ENCODE results near the gene SLC34A3.

SLC34A3 gene

DNA sequence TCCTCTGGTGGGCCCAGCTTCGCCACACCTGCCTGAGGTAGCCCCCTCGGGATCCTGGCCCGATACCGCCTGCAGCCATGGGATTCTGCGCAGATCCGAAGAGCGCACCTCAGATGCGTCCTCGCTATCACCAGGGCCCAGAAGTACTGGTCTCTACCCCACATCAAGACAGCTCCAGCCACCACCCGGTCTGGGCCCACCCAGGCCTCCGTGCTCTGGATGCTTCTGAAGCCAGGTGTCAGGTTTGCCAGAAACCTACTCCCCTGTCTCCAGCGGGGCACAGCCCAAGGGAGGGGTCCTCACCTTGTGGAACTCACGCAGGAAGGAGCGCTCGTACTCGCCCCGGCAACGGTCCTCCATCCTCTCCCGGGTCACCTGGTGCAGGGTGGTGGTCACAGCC lies 44.8 kb upstream of the SLC34A3 start:
- no CpG with 5 or more reads among the region's 19 CpGs for WGBS (ENCODE audit: extremely low coverage, insufficient coverage, low lambda C conversion rate)
- no peak overlapping the region for H2BK120ac ChIP-seq (ENCODE audit: low read depth, low read length)
- H3K4ac ChIP-seq (ENCODE audit: low read depth, low read length), result no peak overlapping the region
- H3K9ac ChIP-seq (ENCODE audit: low read length), result no peak overlapping the region
- H3K18ac ChIP-seq (ENCODE audit: low read length), result no peak overlapping the region
- H3K27ac ChIP-seq (ENCODE audit: low read depth, low read length), result no peak overlapping the region
- no peak overlapping the region for H3K23ac ChIP-seq (ENCODE audit: low read length)
- no peak overlapping the region for H4K8ac ChIP-seq (ENCODE audit: low read depth, low read length)
- no peak overlapping the region for H3K4me2 ChIP-seq (ENCODE audit: low read length)
- peaks cover 3% of the 10 kb centered on the region for H3K4me1 ChIP-seq (ENCODE audit: control insufficient read depth, low read depth, low read length)
- no peak overlapping the region for H2BK5ac ChIP-seq (ENCODE audit: low read length)
- no peak overlapping the region for H2AK5ac ChIP-seq (ENCODE audit: low read length)
- H3K27me3 ChIP-seq (ENCODE audit: insufficient read depth, low read length, poor library complexity), result no peaks in the 10 kb centered on the region
- H4K5ac ChIP-seq (ENCODE audit: low read length), result no peak overlapping the region
- H3K79me2 ChIP-seq (ENCODE audit: control insufficient read depth, insufficient read depth, low read length), result peaks cover 16% of the 10 kb centered on the region
- no peak overlapping the region for H3K4me3 ChIP-seq (ENCODE audit: low read length)
- H3K56ac ChIP-seq (ENCODE audit: low read length), result no peak overlapping the region
- H3K79me1 ChIP-seq (ENCODE audit: low read length), result peaks cover 19% of the 10 kb centered on the region
- no peak for DNase-seq
- no peak overlapping the region for H2BK15ac ChIP-seq (replicated peaks; ENCODE audit: low read depth)
- no peaks in the 10 kb centered on the region for H3K36me3 ChIP-seq (ENCODE audit: control insufficient read depth, insufficient read depth, low read length)

DNA sequence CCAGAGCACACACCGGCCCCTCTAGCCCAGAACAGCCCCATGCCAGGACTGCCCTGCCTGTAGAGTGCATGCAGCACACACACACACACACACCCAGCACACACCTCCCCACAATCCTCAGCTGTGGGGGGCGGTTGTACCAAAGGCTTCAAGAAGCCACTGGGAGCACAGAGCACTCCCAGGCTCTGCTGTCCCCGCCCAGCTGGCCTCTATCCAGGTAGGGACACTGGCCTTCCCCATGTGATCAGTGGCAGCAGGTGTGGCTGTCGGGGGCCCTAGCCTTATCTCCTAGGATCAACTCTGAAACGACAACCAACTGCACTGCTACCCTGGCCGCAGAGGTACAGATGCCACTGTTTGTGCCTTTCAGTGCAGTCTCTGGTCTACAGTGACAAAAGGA lies 44.3 kb upstream of the SLC34A3 start:
- Histone ChIP-seq H3K4me2 (ENCODE audit: low read length) (no peak overlapping the region), H2BK120ac (ENCODE audit: low read depth, low read length) (no peak overlapping the region), H4K5ac (ENCODE audit: low read length) (no peak overlapping the region), H3K4me1 (ENCODE audit: control insufficient read depth, low read depth, low read length) (peaks cover 3% of the 10 kb centered on the region), H3K27ac (ENCODE audit: low read depth, low read length) (no peak overlapping the region), H2BK15ac (replicated peaks; ENCODE audit: low read depth) (no peak overlapping the region), H3K79me2 (ENCODE audit: control insufficient read depth, insufficient read depth, low read length) (peaks cover 16% of the 10 kb centered on the region), H3K79me1 (ENCODE audit: low read length) (peaks cover 19% of the 10 kb centered on the region), H3K23ac (ENCODE audit: low read length) (no peak overlapping the region), H3K9ac (ENCODE audit: low read length) (no peak overlapping the region), H3K27me3 (ENCODE audit: insufficient read depth, low read length, poor library complexity) (no peaks in the 10 kb centered on the region), H3K36me3 (ENCODE audit: control insufficient read depth, insufficient read depth, low read length) (no peaks in the 10 kb centered on the region), H3K4ac (ENCODE audit: low read depth, low read length) (no peak overlapping the region), H3K4me3 (ENCODE audit: low read length) (no peak overlapping the region), H3K56ac (ENCODE audit: low read length) (no peak overlapping the region), H4K8ac (ENCODE audit: low read depth, low read length) (no peak overlapping the region), H2AK5ac (ENCODE audit: low read length) (no peak overlapping the region), H2BK5ac (ENCODE audit: low read length) (no peak overlapping the region), H3K18ac (ENCODE audit: low read length) (no peak overlapping the region)
- DNase-seq, result no peak
- WGBS (ENCODE audit: extremely low coverage, insufficient coverage, low lambda C conversion rate), result no CpG with 5 or more reads among the region's 6 CpGs

GRCh38 chr9:137187386-137187785 lies 43.3 kb upstream of the SLC34A3 start:
- Histone ChIP-seq H2BK120ac (ENCODE audit: low read depth, low read length) (no peak overlapping the region), H3K23ac (ENCODE audit: low read length) (no peak overlapping the region), H2AK5ac (ENCODE audit: low read length) (no peak overlapping the region), H3K4ac (ENCODE audit: low read depth, low read length) (no peak overlapping the region), H3K4me1 (ENCODE audit: control insufficient read depth, low read depth, low read length) (peaks cover 3% of the 10 kb centered on the region), H2BK15ac (replicated peaks; ENCODE audit: low read depth) (no peak overlapping the region), H3K79me1 (ENCODE audit: low read length) (peaks cover 19% of the 10 kb centered on the region), H4K8ac (ENCODE audit: low read depth, low read length) (no peak overlapping the region), H3K56ac (ENCODE audit: low read length) (no peak overlapping the region), H4K5ac (ENCODE audit: low read length) (no peak overlapping the region), H3K79me2 (ENCODE audit: control insufficient read depth, insufficient read depth, low read length) (peaks cover 16% of the 10 kb centered on the region), H3K9ac (ENCODE audit: low read length) (peak overlapping the region; percentile 81), H3K18ac (ENCODE audit: low read length) (no peak overlapping the region), H3K27ac (ENCODE audit: low read depth, low read length) (no peak overlapping the region), H3K4me3 (ENCODE audit: low read length) (no peak overlapping the region), H2BK5ac (ENCODE audit: low read length) (no peak overlapping the region), H3K36me3 (ENCODE audit: control insufficient read depth, insufficient read depth, low read length) (no peaks in the 10 kb centered on the region), H3K4me2 (ENCODE audit: low read length) (peak overlapping the region; percentile 68), H3K27me3 (ENCODE audit: insufficient read depth, low read length, poor library complexity) (no peaks in the 10 kb centered on the region)
- no peak for DNase-seq
- no CpG with 5 or more reads among the region's 15 CpGs for WGBS (ENCODE audit: extremely low coverage, insufficient coverage, low lambda C conversion rate)

GRCh38 chr9:137188086-137188489 lies 42.6 kb upstream of the SLC34A3 start:
- Histone ChIP-seq H3K27me3 (ENCODE audit: insufficient read depth, low read length, poor library complexity) (no peaks in the 10 kb centered on the region), H3K27ac (ENCODE audit: low read depth, low read length) (no peak overlapping the region), H3K4me3 (ENCODE audit: low read length) (peak overlapping the region; percentile 78), H3K4ac (ENCODE audit: low read depth, low read length) (no peak overlapping the region), H2BK5ac (ENCODE audit: low read length) (no peak overlapping the region), H3K9ac (ENCODE audit: low read length) (peak overlapping the region; percentile 81), H4K5ac (ENCODE audit: low read length) (no peak overlapping the region), H2BK15ac (replicated peaks; ENCODE audit: low read depth) (no peak overlapping the region), H3K36me3 (ENCODE audit: control insufficient read depth, insufficient read depth, low read length) (no peaks in the 10 kb centered on the region), H3K18ac (ENCODE audit: low read length) (no peak overlapping the region), H3K79me2 (ENCODE audit: control insufficient read depth, insufficient read depth, low read length) (peaks cover 16% of the 10 kb centered on the region), H3K4me2 (ENCODE audit: low read length) (peak overlapping the region; percentile 68), H2AK5ac (ENCODE audit: low read length) (no peak overlapping the region), H2BK120ac (ENCODE audit: low read depth, low read length) (no peak overlapping the region), H3K79me1 (ENCODE audit: low read length) (peaks cover 19% of the 10 kb centered on the region), H4K8ac (ENCODE audit: low read depth, low read length) (no peak overlapping the region), H3K23ac (ENCODE audit: low read length) (no peak overlapping the region), H3K4me1 (ENCODE audit: control insufficient read depth, low read depth, low read length) (peaks cover 3% of the 10 kb centered on the region), H3K56ac (ENCODE audit: low read length) (peak overlapping the region; percentile 90)
- no peak for DNase-seq
- WGBS (ENCODE audit: extremely low coverage, insufficient coverage, low lambda C conversion rate), result no CpG with 5 or more reads among the region's 31 CpGs

DNA sequence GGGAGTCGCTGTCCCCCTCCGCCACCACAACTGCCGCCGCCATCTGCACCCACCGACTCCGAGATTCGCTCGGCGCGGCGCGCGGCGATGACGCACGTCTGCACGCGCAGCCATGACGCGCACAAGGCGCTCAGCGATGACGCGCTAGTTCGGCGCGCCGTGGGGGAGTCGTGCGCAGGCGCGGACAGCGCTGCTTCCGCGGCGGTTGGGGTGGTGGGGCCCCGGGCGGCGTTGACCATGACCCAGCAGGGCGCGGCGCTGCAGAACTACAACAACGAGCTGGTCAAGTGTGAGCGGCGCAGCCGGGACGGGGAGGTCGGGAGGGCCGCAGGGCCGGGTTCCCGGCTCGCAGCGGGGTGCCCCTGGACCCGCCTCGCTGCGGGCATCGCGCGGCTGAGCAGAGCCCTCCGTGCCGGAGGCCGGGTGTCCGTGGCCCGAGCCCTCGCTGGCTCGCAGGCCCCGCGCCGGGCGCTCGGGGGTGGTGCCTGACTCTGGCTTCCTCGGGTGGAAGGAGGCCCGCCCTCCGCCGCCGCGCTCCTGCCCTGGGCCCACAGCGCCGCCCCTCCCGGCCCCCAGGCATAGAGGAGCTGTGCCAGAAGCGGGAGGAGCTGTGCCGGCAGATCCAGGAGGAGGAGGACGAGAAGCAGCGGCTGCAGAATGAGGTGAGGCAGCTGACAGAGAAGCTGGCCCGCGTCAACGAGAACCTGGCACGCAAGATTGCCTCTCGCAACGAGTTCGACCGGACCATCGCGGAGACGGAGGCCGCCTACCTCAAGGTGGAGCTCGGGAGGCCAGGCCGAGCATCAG lies 42.0 kb upstream of the SLC34A3 start, which contains the start of the genes ANAPC2 and SSNA1:
Gene ANAPC2, minus strand, starts transcription at position 71 of the 807 bp plus-strand sequence. Its CDS starts 28 bp downstream, at position 43.
Gene SSNA1, plus strand, starts transcription at position 187 of the 807 bp plus-strand sequence. Its CDS starts 51 bp downstream, at position 238.
- no peak within 1 kb of the TSS for H2BK15ac ChIP-seq (replicated peaks; ENCODE audit: low read depth)
- peak within 1 kb of the TSS; percentile 84 for H3K9ac ChIP-seq (ENCODE audit: low read length)
- peaks cover 16% of the 10 kb centered on the region for H3K79me2 ChIP-seq (ENCODE audit: control insufficient read depth, insufficient read depth, low read length)
- H3K18ac ChIP-seq (ENCODE audit: low read length), result peak within 1 kb of the TSS; percentile 25
- peak within 1 kb of the TSS; percentile 74 for H3K27ac ChIP-seq (ENCODE audit: low read depth, low read length)
- H3K23ac ChIP-seq (ENCODE audit: low read length), result peak within 1 kb of the TSS; percentile 66
- H3K4me1 ChIP-seq (ENCODE audit: control insufficient read depth, low read depth, low read length), result peaks cover 3% of the 10 kb centered on the region
- peak within 1 kb of the TSS; percentile 59 for H2BK5ac ChIP-seq (ENCODE audit: low read length)
- no peak within 1 kb of the TSS for H2AK5ac ChIP-seq (ENCODE audit: low read length)
- H3K4ac ChIP-seq (ENCODE audit: low read depth, low read length), result no peak within 1 kb of the TSS
- peak within 1 kb of the TSS; percentile 78 for H3K4me3 ChIP-seq (ENCODE audit: low read length)
- WGBS (ENCODE audit: extremely low coverage, insufficient coverage, low lambda C conversion rate), result no CpG with 5 or more reads among the region's 98 CpGs
- H3K4me2 ChIP-seq (ENCODE audit: low read length), result peak within 1 kb of the TSS; percentile 75
- peak within 1 kb of the TSS; percentile 98 for H3K56ac ChIP-seq (ENCODE audit: low read length)
- no peaks in the 10 kb centered on the region for H3K36me3 ChIP-seq (ENCODE audit: control insufficient read depth, insufficient read depth, low read length)
- H3K79me1 ChIP-seq (ENCODE audit: low read length), result peaks cover 19% of the 10 kb centered on the region
- H4K5ac ChIP-seq (ENCODE audit: low read length), result no peak within 1 kb of the TSS
- no peak within 1 kb of the TSS for H2BK120ac ChIP-seq (ENCODE audit: low read depth, low read length)
- H3K27me3 ChIP-seq (ENCODE audit: insufficient read depth, low read length, poor library complexity), result no peaks in the 10 kb centered on the region
- no peak within 1 kb of the TSS for H4K8ac ChIP-seq (ENCODE audit: low read depth, low read length)
- DNase-seq, result peak; percentile 94

Data from mesendoderm (in vitro differentiated cells).